Stimulated activated CD4-positive, alpha-beta T cell treated with anti-CD3 and anti-CD28 coated beads, TNF-alpha, amount 100 ng/mL, for 1 hour (primary cell): Measurements from ENCODE around the gene ITFG1.

ENCODE experiments used
- DNase-seq, 3 donors: peaks; one replicate each; pipeline ENCODE4 v3.0.0-alpha.2; 2020; ENCODE audit warnings: low read depth in 3 of 3, low spot score in 1 of 3

The ITFG1 gene

DNA sequence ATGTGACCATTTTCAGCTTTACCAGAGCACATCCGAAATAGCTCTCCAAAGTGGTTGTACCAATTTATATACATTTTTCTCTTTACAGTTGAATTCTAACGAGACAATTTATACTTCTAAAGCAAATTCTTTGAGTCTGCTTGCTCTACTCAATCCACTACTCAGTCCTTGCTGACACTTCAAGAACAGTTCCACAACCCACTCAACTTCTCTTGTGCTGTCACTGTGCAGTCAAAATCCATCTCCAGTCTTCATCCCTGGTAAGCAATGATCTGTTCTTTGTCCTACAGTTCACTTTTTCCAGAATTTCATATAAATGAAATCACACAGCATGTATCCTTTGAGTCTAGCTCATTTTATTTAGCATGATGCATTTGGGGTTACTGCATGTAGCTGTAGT, 347.7 kb downstream of the ITFG1 start:
- no peak for DNase-seq

DNA sequence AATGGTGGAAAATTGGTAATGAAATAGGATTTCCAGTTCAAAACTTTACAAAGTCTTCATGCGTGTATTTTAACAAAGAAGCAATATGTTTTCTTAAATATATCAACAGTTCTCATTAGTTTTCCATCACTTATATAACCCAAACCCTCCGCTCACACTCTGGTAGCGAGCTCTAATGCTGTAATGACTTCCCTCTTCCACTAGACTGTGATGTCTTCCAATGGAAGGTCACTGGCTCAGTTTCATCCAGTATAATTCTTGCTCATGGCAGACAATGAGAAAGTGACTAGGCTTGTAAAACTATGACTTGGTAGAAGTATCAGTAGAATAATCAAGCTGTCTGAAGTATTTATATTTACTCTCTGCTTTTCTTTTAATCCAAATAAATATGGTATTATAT, 349.9 kb downstream of the ITFG1 start:
- DNase-seq, result no peak

DNA sequence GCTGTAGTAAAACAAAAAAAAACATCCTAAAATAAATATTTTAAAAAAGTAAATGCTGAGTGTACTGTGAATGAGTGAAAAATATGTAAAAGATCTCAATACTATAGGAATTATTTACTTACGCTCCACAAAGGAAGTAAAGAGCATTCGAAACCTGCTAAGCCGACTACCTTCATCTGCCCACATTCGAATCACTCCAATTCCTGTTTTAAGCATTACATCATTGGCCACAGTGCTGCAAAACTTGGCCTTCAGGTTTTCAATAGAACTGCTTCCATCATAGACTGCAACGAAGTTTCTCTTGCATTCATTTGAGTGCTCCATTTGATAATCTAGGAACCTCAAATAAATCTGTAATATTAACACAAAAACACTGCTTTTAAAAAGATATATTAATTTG, 351.5 kb downstream of the ITFG1 start:
- DNase-seq, result no peak
